H9 (cell line): ENCODE data around the gene VASH2. TPM values are rescaled to one million over a fixed set of nuclear protein-coding genes. Genes with fewer than 3 reads are reported as not detected.
A peak's percentile ranks its signal among the peaks of the same experiment; 100 is the strongest.

Experiments used
- DNase-seq: peaks from one replicate; pipeline ENCODE4 v3.0.0-alpha.2; 2017
- H2AFZ ChIP-seq: one replicate; pipeline ENCODE4 v1.6.1; 2013; ENCODE audit warnings: mild to moderate bottlenecking, low read length, control low read depth, moderate library complexity
- H2AK5ac ChIP-seq: 2 replicates; pipeline ENCODE4 v1.6.1; 2013; ENCODE audit warnings: low read length, control low read depth, mixed read lengths; ENCODE audit not compliant: insufficient read length
- H2BK120ac ChIP-seq: one replicate; pipeline ENCODE4 v1.6.1; 2013; ENCODE audit warnings: low read depth, mild to moderate bottlenecking, low read length, control low read depth, inconsistent platforms; ENCODE audit not compliant: poor library complexity, severe bottlenecking
- H2BK12ac ChIP-seq: 2 replicates; pipeline ENCODE4 v1.6.1; 2013; ENCODE audit warnings: low read length, control low read depth, mixed read lengths, low read depth; ENCODE audit not compliant: insufficient read length
- H2BK15ac ChIP-seq: 2 replicates; pipeline ENCODE4 v1.6.1; 2013; ENCODE audit warnings: low read depth, low read length, control low read depth
- H2BK20ac ChIP-seq: one replicate; pipeline ENCODE4 v1.6.1; 2013; ENCODE audit warnings: low read depth, mild to moderate bottlenecking, low read length, control low read depth, inconsistent platforms; ENCODE audit not compliant: poor library complexity, severe bottlenecking
- H2BK5ac ChIP-seq: 2 replicates; pipeline ENCODE4 v1.6.1; 2013; ENCODE audit warnings: low read length, control low read depth, mixed read lengths; ENCODE audit not compliant: insufficient read length
- H3K14ac ChIP-seq: 2 replicates; pipeline ENCODE4 v1.6.1; 2013; ENCODE audit warnings: low read length, control low read depth; ENCODE audit not compliant: insufficient read depth
- H3K18ac ChIP-seq: 2 replicates; pipeline ENCODE4 v1.6.1; 2013; ENCODE audit warnings: low read depth, mild to moderate bottlenecking, mixed read lengths, low read length, control low read depth; ENCODE audit not compliant: insufficient read length
- H3K23ac ChIP-seq: 2 replicates; pipeline ENCODE4 v1.6.1; 2013; ENCODE audit warnings: low read length, control low read depth, mixed read lengths, low read depth; ENCODE audit not compliant: insufficient read length
- H3K23me2 ChIP-seq: 2 replicates; pipeline ENCODE4 v1.6.1; 2013; ENCODE audit warnings: low read depth, mild to moderate bottlenecking, mixed read lengths, low read length, control low read depth; ENCODE audit not compliant: insufficient read length, poor library complexity, severe bottlenecking
- H3K27ac ChIP-seq: 2 replicates; pipeline ENCODE4 v1.5.1; 2013; ENCODE audit warnings: low read length, control low read depth, mixed read lengths, low read depth; ENCODE audit not compliant: insufficient read length
- H3K27me3 ChIP-seq: 2 replicates; pipeline ENCODE4 v1.6.1; 2013; ENCODE audit warnings: low read length, control low read depth, inconsistent platforms; ENCODE audit not compliant: insufficient read depth
- H3K4ac ChIP-seq: 2 replicates; pipeline ENCODE4 v1.6.1; 2013; ENCODE audit warnings: low read depth, mild to moderate bottlenecking, control low read depth, inconsistent platforms, low read length, moderate library complexity
- H3K4me1 ChIP-seq: 2 replicates; pipeline ENCODE4 v1.6.1; 2013; ENCODE audit warnings: low read length, control low read depth, inconsistent platforms; ENCODE audit not compliant: insufficient read depth
- H3K4me2 ChIP-seq: 2 replicates; pipeline ENCODE4 v1.6.1; 2013; ENCODE audit warnings: low read length, control low read depth, mixed read lengths; ENCODE audit not compliant: insufficient read length, insufficient read depth
- H3K56ac ChIP-seq: 2 replicates; pipeline ENCODE4 v1.6.1; 2013; ENCODE audit warnings: low read depth, mild to moderate bottlenecking, mixed read lengths, low read length, control low read depth; ENCODE audit not compliant: insufficient read length
- H3K79me1 ChIP-seq: 2 replicates; pipeline ENCODE4 v1.6.1; 2013; ENCODE audit warnings: low read depth, mild to moderate bottlenecking, moderate library complexity, low read length, control low read depth, inconsistent platforms; ENCODE audit not compliant: insufficient read depth, poor library complexity, severe bottlenecking
- H3K79me2 ChIP-seq: 2 replicates; pipeline ENCODE4 v1.6.1; 2013; ENCODE audit warnings: low read length, control low read depth, inconsistent platforms; ENCODE audit not compliant: insufficient read depth
- H3K9ac ChIP-seq: 2 replicates; pipeline ENCODE4 v1.6.1; 2013; ENCODE audit warnings: low read length, control low read depth, mixed read lengths; ENCODE audit not compliant: insufficient read length; ENCODE audit errors: extremely low read depth
- H3K9me3 ChIP-seq: one replicate; pipeline ENCODE4 v1.6.1; 2013; ENCODE audit warnings: low read depth, low read length, inconsistent platforms; ENCODE audit not compliant: control insufficient read depth
- H3T11ph ChIP-seq: one replicate; pipeline ENCODE4 v1.6.1; 2013; ENCODE audit warnings: mild to moderate bottlenecking, low read length, control low read depth, inconsistent platforms
- H4K20me1 ChIP-seq: one replicate; pipeline ENCODE4 v1.6.1; 2013; ENCODE audit not compliant: control insufficient read depth, insufficient read length, insufficient read depth
- H4K5ac ChIP-seq: 2 replicates; pipeline ENCODE4 v1.6.1; 2013; ENCODE audit warnings: low read depth, mild to moderate bottlenecking, mixed read lengths, low read length, control low read depth; ENCODE audit not compliant: insufficient read length
- H4K8ac ChIP-seq: replicated peaks from 2 replicates; pipeline ENCODE4 v1.6.1; 2013; ENCODE audit warnings: low read length, control low read depth, mixed read lengths, low read depth; ENCODE audit not compliant: insufficient read length
- H4K91ac ChIP-seq: 2 replicates; pipeline ENCODE4 v1.6.1; 2013; ENCODE audit warnings: low read depth, mild to moderate bottlenecking, moderate library complexity, mixed read lengths, low read length, control low read depth; ENCODE audit not compliant: insufficient read length
- H3K27ac Mint-ChIP-seq, 3 experiments: 2 replicates in 2 of 3; 3 replicates in 1 of 3; pipeline ENCODE4 v1.8.0; 2020 to 2021; ENCODE audit warnings: mixed read lengths in 3 of 3, mild to moderate bottlenecking in 1 of 3, moderate library complexity in 1 of 3
- H3K27me3 Mint-ChIP-seq: 2 replicates; pipeline ENCODE4 v1.8.0; 2021; ENCODE audit warnings: low read depth, mild to moderate bottlenecking, moderate library complexity, mixed read lengths
- H3K36me3 Mint-ChIP-seq, 3 experiments: 2 replicates in 2 of 3; 3 replicates in 1 of 3; pipeline ENCODE4 v1.8.0; 2020 to 2021; ENCODE audit warnings: low read depth in 3 of 3, mixed read lengths in 3 of 3; ENCODE audit not compliant: insufficient read depth in 1 of 3
- H3K4me1 Mint-ChIP-seq, 2 experiments: 2 replicates each; pipeline ENCODE4 v1.8.0; 2020; ENCODE audit warnings: mixed read lengths in 2 of 2
- H3K4me3 Mint-ChIP-seq, 2 experiments: 2 replicates in 1 of 2; 3 replicates in 1 of 2; pipeline ENCODE4 v1.8.0; 2020 to 2021; ENCODE audit warnings: mild to moderate bottlenecking in 2 of 2, mixed read lengths in 2 of 2, moderate library complexity in 1 of 2
- H3K9me3 Mint-ChIP-seq, 2 experiments: 2 replicates in 1 of 2; 3 replicates in 1 of 2; pipeline ENCODE4 v1.8.0; 2020; ENCODE audit warnings: mild to moderate bottlenecking in 2 of 2, mixed read lengths in 2 of 2, moderate library complexity in 1 of 2
- CTCF ChIP-seq: fragments of 200-600 bp; sonication (generic); conservative IDR thresholded peaks from 3 replicates; pipeline ENCODE4 v1.8.0; 2021; ENCODE audit warnings: antibody characterized with exemption, mild to moderate bottlenecking
- WGBS: extraction: QIAGEN DNeasy Blood & Tissue Kit; methylation state at CpG from one replicate; pipeline ENCODE4 v1.1.7; 2013; ENCODE audit warnings: missing lambda C conversion rate, low lambda C conversion rate, mixed read lengths; ENCODE audit not compliant: insufficient read length; ENCODE audit errors: extremely low coverage; 5-methylcytosine and 5-hydroxymethylcytosine counted together
- total RNA-seq: library from RNA; stranded (reverse); gene quantifications from 2 replicates; pipeline ENCODE4 v1.2.1, GENCODE V29; 2021

The VASH2 gene
- total RNA-seq, 1 experiment from 2014 or later = 76.1 TPM

GRCh38 chr1:212922016-212922415 lies 28.3 kb upstream of the VASH2 start:
- no peak overlapping the region for H3K27ac ChIP-seq
- WGBS = no CpG with 5 or more reads among the region's 5 CpGs
- no peak overlapping the region for H4K5ac ChIP-seq
- no peaks in the 10 kb centered on the region for H3K79me2 ChIP-seq
- no peak overlapping the region for H3K4ac ChIP-seq
- DNase-seq = peak; percentile 24
- no peak for TF ChIP-seq CTCF
- H2BK20ac ChIP-seq = no peak overlapping the region
- no peak overlapping the region for H3K4me2 ChIP-seq
- no peak overlapping the region for H4K8ac ChIP-seq
- no peak overlapping the region for H2BK15ac ChIP-seq
- H3K23me2 ChIP-seq = no peaks in the 10 kb centered on the region
- H2AFZ ChIP-seq = no peak overlapping the region
- no peak overlapping the region for H3K23ac ChIP-seq
- no peak overlapping the region; the same call in 1 of the 2 replicates for H3K14ac ChIP-seq
- H4K91ac ChIP-seq = no peak overlapping the region
- no peak overlapping the region for H2BK5ac ChIP-seq
- H3T11ph ChIP-seq = no peak overlapping the region
- H3K9ac ChIP-seq = no peak overlapping the region
- no peak overlapping the region for H3K4me3 Mint-ChIP-seq
- H3K27me3 Mint-ChIP-seq = peaks cover 3% of the 10 kb centered on the region
- H3K4me1 ChIP-seq = no peaks in the 10 kb centered on the region; the same call in 1 of the 2 replicates
- H3K18ac ChIP-seq = no peak overlapping the region
- no peaks in the 10 kb centered on the region for H3K79me1 ChIP-seq
- H3K56ac ChIP-seq = no peak overlapping the region
- no peak overlapping the region for H2BK120ac ChIP-seq
- peaks cover 26 to 33% of the 10 kb centered on the region in 2 experiments for H3K4me1 Mint-ChIP-seq
- H3K9me3 Mint-ChIP-seq = peaks cover 1 to 12% of the 10 kb centered on the region in 2 experiments; a peak in 4 of 5 replicates
- no peak overlapping the region for H3K27ac Mint-ChIP-seq
- peaks cover 14 to 28% (median 21%) of the 10 kb centered on the region in 3 experiments for H3K36me3 Mint-ChIP-seq
- H4K20me1 ChIP-seq = no peaks in the 10 kb centered on the region
- H2AK5ac ChIP-seq = no peak overlapping the region
- H2BK12ac ChIP-seq = no peak overlapping the region
- peaks cover 4% of the 10 kb centered on the region for H3K9me3 ChIP-seq
- no peaks in the 10 kb centered on the region for H3K27me3 ChIP-seq
